ENCODE results near the gene PPP1R16B.
"Not testable (repeated sequence)": the region's sequence is repeated elsewhere in the genome, so short reads cannot be mapped to it uniquely, and the experiment has no call there.

The PPP1R16B gene

GRCh38 chr20:38855356-38855755 is 49.9 kb downstream of the PPP1R16B start:
- DNase-seq = no peak

- DNase-seq = no peak
Measured at GRCh38 chr20:38856570-38856969, 51.1 kb downstream of the PPP1R16B start.

- no peak for DNase-seq
Measured at GRCh38 chr20:38857703-38858102, 52.2 kb downstream of the PPP1R16B start.

GRCh38 chr20:38859070-38859690 is 53.7 kb downstream of the PPP1R16B start:
- DNase-seq = no peak

GRCh38 chr20:38859857-38860256 is 54.4 kb downstream of the PPP1R16B start:
- not testable (repeated sequence) for DNase-seq

- DNase-seq = no peak
Measured at GRCh38 chr20:38861071-38861401, 55.5 kb downstream of the PPP1R16B start.

- DNase-seq = no peak
Measured at GRCh38 chr20:38862226-38862625, 56.7 kb downstream of the PPP1R16B start.

- DNase-seq = no peak
Measured at GRCh38 chr20:38863024-38863851, 57.7 kb downstream of the PPP1R16B start.

GRCh38 chr20:38864662-38865061 is 59.2 kb downstream of the PPP1R16B start:
- DNase-seq = no peak

- no peak for DNase-seq
Measured at GRCh38 chr20:38866265-38867061, 61.0 kb downstream of the PPP1R16B start.

GRCh38 chr20:38867062-38867359 is 61.5 kb downstream of the PPP1R16B start:
- no peak for DNase-seq

- DNase-seq = no peak
Measured at GRCh38 chr20:38870733-38871559, 65.4 kb downstream of the PPP1R16B start.

GRCh38 chr20:38871560-38871953 is 66.1 kb downstream of the PPP1R16B start:
- no peak for DNase-seq

- no peak for DNase-seq
Measured at GRCh38 chr20:38872036-38872435, 66.5 kb downstream of the PPP1R16B start.

- DNase-seq = no peak
Measured at GRCh38 chr20:38872491-38873049, 67.1 kb downstream of the PPP1R16B start.

GRCh38 chr20:38873050-38873581 is 67.6 kb downstream of the PPP1R16B start:
- DNase-seq = no peak

GRCh38 chr20:38874460-38875174 is 69.1 kb downstream of the PPP1R16B start:
- DNase-seq = no peak

- DNase-seq = no peak
Measured at GRCh38 chr20:38875175-38875993, 69.9 kb downstream of the PPP1R16B start.

- no peak for DNase-seq
Measured at GRCh38 chr20:38877483-38877882, 72.0 kb downstream of the PPP1R16B start.

GRCh38 chr20:38878866-38879265 is 73.4 kb downstream of the PPP1R16B start:
- DNase-seq = no peak
